Fibroblast of skin of back (primary cell): ENCODE data around the gene UVRAG.
"Not testable (repeated sequence)": the region's sequence is repeated elsewhere in the genome, so short reads cannot be mapped to it uniquely, and the experiment has no call there.

Experiments used
- DNase-seq: peaks from one replicate; pipeline ENCODE4 v3.0.0-alpha.2; 2013

The UVRAG gene

DNA sequence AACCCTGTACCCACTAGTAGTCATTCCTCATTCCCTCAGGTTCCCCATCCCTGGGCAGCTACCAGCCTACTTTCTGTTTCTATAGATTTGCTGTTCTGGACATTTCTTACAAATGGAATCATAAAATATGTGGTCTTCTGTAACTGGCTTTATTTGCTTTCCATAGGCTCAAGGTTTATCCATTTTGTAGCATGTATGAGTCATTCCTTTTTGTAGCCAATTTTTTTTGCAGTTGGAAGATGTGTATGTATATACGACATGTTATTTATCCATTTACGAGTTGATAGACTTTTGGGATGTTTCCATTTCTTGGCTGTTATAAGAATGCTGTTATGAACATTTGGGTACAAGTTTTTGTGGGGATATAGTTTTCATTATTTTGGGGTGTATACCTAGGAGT is 260.7 kb downstream of the UVRAG start:
- DNase-seq, result peak; percentile 53

DNA sequence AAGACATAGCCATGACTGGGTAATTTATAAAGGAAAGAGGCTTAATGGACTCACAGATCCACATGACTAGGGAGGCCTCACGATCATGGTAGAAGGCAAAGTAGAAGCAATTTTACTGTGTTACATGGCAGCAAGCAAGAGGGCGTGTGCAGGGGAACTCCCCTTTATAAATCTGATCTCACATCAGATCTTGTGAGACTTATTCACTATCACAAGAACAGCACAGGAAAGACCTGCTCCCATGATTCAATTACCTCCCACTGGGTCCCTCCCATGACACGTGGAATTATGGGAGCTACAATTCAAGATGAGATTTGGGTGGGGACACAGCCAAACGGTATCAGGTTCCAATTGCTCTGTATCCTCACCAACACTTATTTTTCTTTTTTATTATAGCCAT is 261.2 kb downstream of the UVRAG start:
- DNase-seq, result not testable (repeated sequence)

GRCh38 chr11:76076749-76077148 is 261.7 kb downstream of the UVRAG start:
- DNase-seq, result no peak

DNA sequence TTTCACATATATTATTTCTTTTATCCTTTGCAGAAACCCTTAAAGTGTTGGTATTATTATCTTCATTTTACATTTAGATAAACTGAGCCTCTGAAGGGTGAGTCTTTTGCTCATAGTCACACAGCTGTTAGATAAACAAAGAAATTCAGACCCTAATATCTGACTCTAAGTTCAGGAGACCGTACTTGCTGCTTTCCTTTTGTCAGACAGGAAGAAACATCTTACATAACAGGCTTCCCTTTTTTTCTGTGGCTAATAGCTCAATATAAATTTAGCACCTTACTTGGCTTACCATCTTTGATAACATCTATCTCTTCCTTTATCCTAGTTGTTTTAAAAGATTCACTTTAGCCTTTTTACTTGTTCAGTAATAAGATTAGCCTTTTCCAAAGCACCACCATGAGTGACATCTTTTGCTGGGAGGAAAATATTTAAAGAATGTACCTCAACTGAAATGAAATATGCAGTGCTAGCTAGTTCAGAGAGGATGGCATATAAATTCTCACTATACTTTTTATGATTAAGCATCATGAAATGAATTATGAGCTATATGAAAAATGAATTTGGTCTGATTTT is 262.7 kb downstream of the UVRAG start:
- peak; percentile 56 for DNase-seq

GRCh38 chr11:76081084-76081483 is 266.1 kb downstream of the UVRAG start:
- DNase-seq, result not testable (repeated sequence)

GRCh38 chr11:76083563-76084451 is 268.8 kb downstream of the UVRAG start:
- DNase-seq, result peak; percentile 44

GRCh38 chr11:76085270-76085669 is 270.3 kb downstream of the UVRAG start:
- no peak for DNase-seq

DNA sequence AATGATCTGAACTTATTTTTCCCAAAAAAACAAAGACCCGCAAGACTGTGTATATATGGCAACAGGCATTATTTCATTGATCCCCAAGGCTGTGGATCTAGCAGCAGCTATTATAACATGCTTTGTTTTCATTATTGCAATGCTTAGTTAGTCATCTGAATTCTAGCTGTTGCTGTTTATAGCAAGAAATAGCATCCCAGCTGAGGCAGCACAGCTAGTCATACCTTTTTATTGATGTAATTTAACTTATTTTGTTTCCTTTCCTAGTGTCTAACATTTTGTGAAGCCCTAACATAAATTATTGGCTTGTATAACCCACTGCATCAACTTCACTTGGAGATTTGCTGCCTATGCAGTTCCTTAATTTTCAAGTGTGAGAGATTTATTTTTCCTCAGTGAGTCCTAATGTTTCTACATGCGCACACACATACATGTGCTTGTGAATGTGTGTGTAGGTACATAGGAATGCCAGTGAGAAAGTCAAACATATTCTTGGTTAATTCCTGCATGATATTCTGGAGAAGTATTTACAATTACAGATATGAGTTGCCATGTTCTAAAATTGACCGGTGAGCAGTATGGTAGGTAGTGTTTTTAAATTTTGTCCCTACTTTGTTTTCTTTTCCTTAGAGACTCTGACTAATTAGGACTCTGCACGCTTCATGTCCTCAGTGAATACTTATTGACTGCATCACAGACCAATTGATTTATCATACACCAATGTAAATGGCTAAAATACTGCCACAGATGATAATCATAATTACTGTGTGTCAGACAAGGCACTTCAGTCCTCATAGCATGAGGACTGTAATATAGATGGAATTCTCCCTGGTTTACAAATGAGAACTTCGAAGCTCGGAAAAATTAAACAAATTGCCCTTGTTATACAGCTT is 272.0 kb downstream of the UVRAG start:
- DNase-seq, result peak; percentile 74

DNA sequence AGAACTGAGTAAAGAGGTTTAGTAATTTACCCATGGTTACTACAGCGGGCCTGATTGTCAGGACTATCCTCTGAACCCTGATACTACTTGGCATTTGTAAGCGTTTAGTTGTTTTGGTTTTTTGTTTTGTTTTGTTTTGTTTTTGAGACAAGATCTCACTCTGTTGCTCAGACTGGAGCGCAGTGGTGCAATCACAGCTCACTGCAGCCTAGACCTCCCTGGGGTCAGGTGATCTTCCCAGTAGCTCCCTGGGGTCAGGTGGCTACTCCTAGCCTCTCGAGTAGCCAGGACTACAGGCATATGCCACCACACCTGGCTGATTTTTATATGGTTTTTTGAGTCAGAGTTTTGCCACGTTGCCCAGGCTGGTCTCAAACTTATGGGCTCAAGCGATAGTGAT is 272.7 kb downstream of the UVRAG start:
- no peak for DNase-seq

DNA sequence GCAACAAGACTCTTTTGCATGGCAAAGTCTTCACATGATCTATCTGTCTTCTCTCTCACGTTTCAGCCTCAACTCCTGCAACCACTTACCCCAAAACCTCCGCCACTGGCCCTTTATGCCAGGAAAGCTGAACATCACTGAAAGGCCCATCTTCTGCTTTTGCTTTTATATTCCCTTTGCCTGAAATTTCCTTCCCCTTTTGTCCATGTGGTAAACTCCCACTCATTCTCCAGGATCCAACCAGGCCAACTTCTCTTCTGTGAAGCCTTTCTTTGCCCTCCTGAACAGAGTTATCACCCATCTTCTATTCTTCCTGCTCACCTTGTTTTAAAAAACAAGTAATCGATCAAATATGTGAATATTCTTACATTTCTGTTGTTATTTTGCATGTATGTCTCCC is 273.5 kb downstream of the UVRAG start:
- DNase-seq, result no peak

DNA sequence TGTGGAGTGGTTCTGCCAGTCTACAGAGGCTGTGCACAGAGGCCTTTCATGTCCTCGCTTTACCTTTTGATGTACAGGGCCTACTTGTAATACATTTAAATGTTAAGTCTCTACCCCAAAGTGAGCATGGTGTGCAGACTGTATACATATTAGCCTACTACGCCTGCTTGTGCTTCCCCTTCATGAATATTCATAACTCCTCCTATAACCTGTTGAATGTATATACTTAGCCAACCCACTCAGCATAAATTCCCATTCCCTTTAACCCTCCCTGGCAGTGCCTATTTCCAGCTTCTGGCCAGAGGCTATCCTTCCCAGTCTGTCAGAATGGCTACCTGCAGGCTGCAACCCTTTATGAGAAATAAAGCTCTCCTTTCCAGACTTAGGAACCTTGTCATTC is 275.2 kb downstream of the UVRAG start:
- no peak for DNase-seq

DNA sequence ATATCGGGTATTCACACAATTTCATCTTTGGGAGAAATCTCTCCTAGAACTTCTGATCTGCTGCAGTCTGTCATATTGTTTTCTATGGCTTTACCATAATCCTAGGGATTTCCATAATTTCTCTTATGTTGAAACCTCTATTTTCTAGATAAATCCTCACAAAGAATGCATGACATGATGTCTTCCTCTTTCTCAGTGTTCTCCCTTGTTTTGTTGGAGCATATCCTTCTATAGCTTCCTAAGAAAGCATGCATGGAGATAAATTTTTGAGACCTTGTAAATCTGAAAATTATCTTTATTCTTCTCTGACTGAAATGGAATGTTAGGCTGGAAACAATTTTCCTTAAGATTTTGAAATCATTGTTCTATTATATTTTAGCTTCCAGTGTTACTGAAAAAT is 275.8 kb downstream of the UVRAG start:
- no peak for DNase-seq

- DNase-seq, result no peak
Observed at GRCh38 chr11:76094740-76095139, 279.7 kb downstream of the UVRAG start.

DNA sequence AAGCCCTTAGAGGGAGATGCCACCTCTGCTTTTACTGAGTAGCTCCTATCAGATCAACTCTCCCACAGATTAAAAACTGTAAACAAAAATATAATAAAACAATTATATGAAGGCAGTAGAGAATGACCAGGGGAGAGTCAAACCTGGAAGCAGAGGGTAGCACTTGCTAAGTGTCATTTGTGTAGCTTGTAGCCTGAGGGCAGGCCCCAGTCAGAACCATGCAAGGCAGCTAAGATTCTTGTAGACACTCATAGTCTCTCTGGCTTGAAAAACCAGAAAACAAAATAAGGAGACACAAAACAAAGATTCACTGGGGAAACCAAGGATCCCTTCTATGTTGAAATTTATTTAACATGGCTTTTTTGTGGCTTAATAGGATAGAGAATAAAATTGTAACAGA is 280.9 kb downstream of the UVRAG start:
- DNase-seq, result no peak

- no peak for DNase-seq
Observed at GRCh38 chr11:76096552-76096951, 281.5 kb downstream of the UVRAG start.

- DNase-seq, result no peak
Observed at GRCh38 chr11:76102802-76103201, 287.8 kb downstream of the UVRAG start.

DNA sequence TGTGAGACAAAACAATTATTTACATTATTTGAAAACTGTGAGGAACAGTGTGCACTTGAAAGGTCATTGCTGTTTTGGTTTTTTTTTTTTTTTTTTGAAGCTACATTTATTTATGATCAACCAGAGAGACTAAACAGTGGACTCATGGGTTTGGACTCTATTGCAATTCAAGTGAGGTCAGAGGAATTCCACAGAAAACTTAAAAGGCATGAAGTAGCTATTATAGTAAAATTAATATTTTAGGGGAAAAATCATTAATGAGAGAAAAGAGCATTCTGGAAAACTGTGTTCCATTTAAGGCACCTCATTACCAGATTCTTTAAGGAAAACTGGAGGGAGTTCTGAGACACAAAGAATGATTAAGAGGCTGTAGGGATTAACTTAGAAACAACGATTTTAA is 288.4 kb downstream of the UVRAG start:
- no peak for DNase-seq

DNA sequence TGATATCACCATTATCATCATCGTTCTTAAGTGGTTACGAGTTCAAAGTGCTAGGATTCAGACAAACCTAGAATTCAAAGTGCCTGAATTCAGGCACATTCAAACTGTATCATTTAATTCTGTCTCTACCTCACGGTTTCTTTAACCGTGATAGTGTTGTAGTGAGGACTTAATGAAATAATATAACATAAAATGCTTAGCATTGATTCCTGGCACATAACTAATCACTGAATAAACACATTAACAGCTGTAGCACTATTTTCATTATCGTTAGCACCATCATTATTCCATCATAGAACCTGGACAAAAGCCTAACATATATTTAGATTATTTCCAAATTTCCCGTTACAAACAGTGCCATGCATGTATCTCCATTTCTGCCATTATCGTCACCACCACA is 289.3 kb downstream of the UVRAG start:
- no peak for DNase-seq

- DNase-seq, result no peak
Observed at GRCh38 chr11:76105637-76106036, 290.6 kb downstream of the UVRAG start.

DNA sequence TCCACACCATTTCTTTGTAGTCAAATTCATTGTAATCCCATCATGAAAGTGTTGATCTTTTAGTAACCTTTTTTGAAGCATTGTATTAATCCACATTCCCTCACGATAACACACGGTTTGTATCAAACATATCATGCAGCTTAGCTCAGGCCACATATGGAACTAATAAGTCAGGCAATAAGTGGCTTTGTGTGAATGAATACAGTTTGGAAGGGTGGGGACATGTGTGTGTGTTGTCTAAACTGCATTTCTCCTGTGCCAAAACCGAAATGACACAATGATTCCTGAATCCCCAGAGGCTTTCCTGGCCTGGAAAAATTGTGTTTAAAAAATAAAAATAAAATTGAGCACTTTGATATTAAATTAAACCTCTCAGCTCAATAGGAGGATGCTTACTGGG is 293.0 kb downstream of the UVRAG start:
- peak; percentile 43 for DNase-seq

DNA sequence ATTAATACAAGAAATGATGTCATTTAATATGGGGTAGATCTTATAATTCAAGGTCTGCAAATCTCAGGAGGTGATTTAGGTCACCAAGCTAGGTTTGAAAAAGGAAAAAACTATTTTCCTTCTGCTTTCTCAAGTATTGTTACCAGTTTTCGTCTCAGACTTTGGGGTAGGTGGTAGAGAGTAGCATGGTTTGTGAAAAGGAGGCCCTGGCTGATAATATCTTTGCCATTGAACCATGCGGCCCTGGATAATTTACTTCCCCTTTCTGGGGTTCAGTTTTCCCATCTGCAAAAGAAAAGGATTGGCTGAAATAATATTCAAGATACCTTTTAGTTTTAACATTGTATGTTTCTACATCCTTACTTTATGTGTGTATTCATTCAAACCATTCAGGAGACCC is 299.2 kb downstream of the UVRAG start:
- no peak for DNase-seq

DNA sequence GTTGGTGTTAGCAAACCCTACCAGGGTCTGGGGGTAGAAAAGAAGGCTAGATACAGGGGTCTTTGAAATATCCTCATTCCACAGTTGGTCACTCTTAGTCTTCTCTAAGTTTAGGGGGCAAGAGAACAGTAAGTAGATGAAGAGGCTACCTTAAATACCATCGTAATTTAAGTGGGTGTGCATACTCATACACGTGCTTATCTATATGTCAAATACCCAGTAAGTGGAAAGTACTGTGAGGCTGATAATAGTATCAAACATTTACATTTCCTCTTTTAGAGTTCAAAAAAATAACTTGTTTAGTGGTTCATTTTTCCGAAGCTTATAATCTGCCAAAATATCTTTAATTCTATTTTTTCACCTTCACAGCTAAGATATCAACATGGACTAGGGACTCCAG is 300.5 kb downstream of the UVRAG start:
- no peak for DNase-seq

- no peak for DNase-seq
Observed at GRCh38 chr11:76119032-76119431, 304.0 kb downstream of the UVRAG start.
